ENCODE results near the gene LRP8. TPM values are rescaled to one million over a fixed set of nuclear protein-coding genes. Genes with fewer than 3 reads are reported as not detected.

Gene LRP8
- total and polyA plus RNA-seq, 2 donors (not counting 3 experiments of a cell fraction or from before 2014, with no cell fraction given) = 40.9 to 62.2 TPM

- no peak for FAIRE-seq
- CTCF ChIA-PET = no interaction called here
- H3K36me3 ChIP-seq (ENCODE audit: control insufficient read depth in 2 of 2, extremely low read depth in 1 of 2, insufficient read depth in 2 of 2, low read length in 2 of 2) = no peaks in the 10 kb centered on the region
- no peak overlapping the region for H3K9ac ChIP-seq (replicated peaks; ENCODE audit: extremely low read depth, insufficient read depth, low read length)
- DNase-seq (ENCODE audit: low read depth, low spot score) = no peak
- no TSS peak for BruUV-seq (replicated peaks)
- TF ChIP-seq JUN (IDR thresholded peaks at IDR 0.05; ENCODE audit: borderline replicate concordance, insufficient read depth, insufficient read length, low read depth) (no peak), GATA2 (IDR thresholded peaks at IDR 0.05; ENCODE audit: insufficient read depth, insufficient read length, low read depth, low read length) (no peak), POLR2AphosphoS5 (IDR thresholded peaks at IDR 0.05; ENCODE audit: insufficient read depth, low read depth, low read length) (no peak), FOS (IDR thresholded peaks at IDR 0.05; ENCODE audit: borderline replicate concordance, insufficient read depth, low read length) (no peak), MYC (IDR thresholded peaks at IDR 0.05; ENCODE audit: low read depth, low read length) (no peak), MAX (IDR thresholded peaks at IDR 0.05; ENCODE audit: insufficient read depth, insufficient read length) (no peak), POLR2A (IDR thresholded peaks at IDR 0.05; ENCODE audit: low read depth, low read length) (no peak), EZH2 (IDR thresholded peaks at IDR 0.05; ENCODE audit: borderline replicate concordance, low read depth, low read length, severe bottlenecking) (no peak)
- TF ChIP-seq, protein P1, sequence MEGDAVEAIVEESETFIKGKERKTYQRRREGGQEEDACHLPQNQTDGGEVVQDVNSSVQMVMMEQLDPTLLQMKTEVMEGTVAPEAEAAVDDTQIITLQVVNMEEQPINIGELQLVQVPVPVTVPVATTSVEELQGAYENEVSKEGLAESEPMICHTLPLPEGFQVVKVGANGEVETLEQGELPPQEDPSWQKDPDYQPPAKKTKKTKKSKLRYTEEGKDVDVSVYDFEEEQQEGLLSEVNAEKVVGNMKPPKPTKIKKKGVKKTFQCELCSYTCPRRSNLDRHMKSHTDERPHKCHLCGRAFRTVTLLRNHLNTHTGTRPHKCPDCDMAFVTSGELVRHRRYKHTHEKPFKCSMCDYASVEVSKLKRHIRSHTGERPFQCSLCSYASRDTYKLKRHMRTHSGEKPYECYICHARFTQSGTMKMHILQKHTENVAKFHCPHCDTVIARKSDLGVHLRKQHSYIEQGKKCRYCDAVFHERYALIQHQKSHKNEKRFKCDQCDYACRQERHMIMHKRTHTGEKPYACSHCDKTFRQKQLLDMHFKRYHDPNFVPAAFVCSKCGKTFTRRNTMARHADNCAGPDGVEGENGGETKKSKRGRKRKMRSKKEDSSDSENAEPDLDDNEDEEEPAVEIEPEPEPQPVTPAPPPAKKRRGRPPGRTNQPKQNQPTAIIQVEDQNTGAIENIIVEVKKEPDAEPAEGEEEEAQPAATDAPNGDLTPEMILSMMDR (IDR thresholded peaks at IDR 0.05; ENCODE audit: extremely low read depth in 1 of 2, insufficient read depth in 1 of 2, low read depth in 1 of 2, low read length in 2 of 2) = no peak
- peaks cover 4% of the 10 kb centered on the region in 2 experiments for H3K27me3 ChIP-seq (ENCODE audit: control insufficient read depth in 2 of 2, insufficient read depth in 2 of 2, low read length in 2 of 2)
- no peaks in the 10 kb centered on the region for H3K9me1 ChIP-seq (replicated peaks; ENCODE audit: control insufficient read depth, extremely low read depth, insufficient read depth, low read length)
- no peak overlapping the region for H2AFZ ChIP-seq (ENCODE audit: low read depth, low read length)
- no peak overlapping the region for H3K27ac ChIP-seq (ENCODE audit: insufficient read depth, low read depth, low read length)
- H3K9me3 ChIP-seq (replicated peaks; ENCODE audit: control insufficient read depth, insufficient read depth, low read length) = no peaks in the 10 kb centered on the region
- no peaks in the 10 kb centered on the region for H3K79me2 ChIP-seq (ENCODE audit: control insufficient read depth, insufficient read depth, low read length)
- dilution Hi-C loops (cut with MboI; ENCODE audit: extremely low pct_ligation_motif_present, low sequenced_read_pairs) = no loop called here
- H4K20me1 ChIP-seq (replicated peaks; ENCODE audit: control insufficient read depth, extremely low read depth, insufficient read depth, low read length) = no peaks in the 10 kb centered on the region
- intact Hi-C loops (cut with micrococcal nuclease) = no loop called here
- POLR2A ChIA-PET = no interaction called here
- no peak overlapping the region for H3K4me3 ChIP-seq (replicated peaks in 1 of 3; ENCODE audit: insufficient read depth in 1 of 3, low read depth in 1 of 3, low read length in 3 of 3)
- H3K4me1 ChIP-seq (ENCODE audit: control insufficient read depth, extremely low read depth, insufficient read depth, low read length) = no peaks in the 10 kb centered on the region
- H3K4me2 ChIP-seq (ENCODE audit: insufficient read depth, low read length) = no peak overlapping the region
These were observed 21.5 kb upstream of the LRP8 start for GRCh38 chr1:53349369-53349835.
